Medulla oblongata (tissue), 1 donor: ENCODE data around the gene DNAH6.

Source experiments
- DNase-seq: peaks from one replicate; pipeline ENCODE4 v3.0.0-alpha.2; 2015; ENCODE audit errors: extremely low spot score

Gene DNAH6

GRCh38 chr2:84697895-84698294, 181.6 kb downstream of the DNAH6 start:
- DNase-seq, result no peak

- DNase-seq, result no peak
These were observed 183.7 kb downstream of the DNAH6 start for GRCh38 chr2:84700006-84700405.

GRCh38 chr2:84701880-84702279, 185.6 kb downstream of the DNAH6 start:
- no peak for DNase-seq

GRCh38 chr2:84702941-84703340, 186.6 kb downstream of the DNAH6 start:
- DNase-seq, result no peak

- no peak for DNase-seq
These were observed 187.5 kb downstream of the DNAH6 start for GRCh38 chr2:84703831-84704230.

- DNase-seq, result no peak
These were observed 188.4 kb downstream of the DNAH6 start for GRCh38 chr2:84704505-84705244.

GRCh38 chr2:84705858-84706257, 189.6 kb downstream of the DNAH6 start:
- DNase-seq, result no peak

- DNase-seq, result no peak
These were observed 192.1 kb downstream of the DNAH6 start for GRCh38 chr2:84708442-84708841.

GRCh38 chr2:84711651-84712050, 195.4 kb downstream of the DNAH6 start:
- no peak for DNase-seq

- DNase-seq, result no peak
These were observed 197.1 kb downstream of the DNAH6 start for GRCh38 chr2:84713441-84713840.

- DNase-seq, result no peak
These were observed 200.3 kb downstream of the DNAH6 start for GRCh38 chr2:84716564-84716963.

GRCh38 chr2:84717302-84717701, 201.0 kb downstream of the DNAH6 start:
- DNase-seq, result no peak

GRCh38 chr2:84719434-84719833, 203.1 kb downstream of the DNAH6 start:
- no peak for DNase-seq

GRCh38 chr2:84723831-84724230, 207.5 kb downstream of the DNAH6 start:
- DNase-seq, result no peak

- DNase-seq, result no peak
These were observed 209.4 kb downstream of the DNAH6 start for GRCh38 chr2:84725717-84726116.

- DNase-seq, result no peak
These were observed 211.0 kb downstream of the DNAH6 start for GRCh38 chr2:84727315-84727714.

- DNase-seq, result no peak
These were observed 212.9 kb downstream of the DNAH6 start for GRCh38 chr2:84729224-84729623.

GRCh38 chr2:84731185-84731584, 214.9 kb downstream of the DNAH6 start:
- DNase-seq, result no peak

- no peak for DNase-seq
These were observed 216.8 kb downstream of the DNAH6 start for GRCh38 chr2:84732897-84733778.

- no peak for DNase-seq
These were observed 219.1 kb downstream of the DNAH6 start for GRCh38 chr2:84735389-84735788.

- DNase-seq, result no peak
These were observed 225.0 kb downstream of the DNAH6 start for GRCh38 chr2:84741182-84741822.

GRCh38 chr2:84748341-84748740, 232.0 kb downstream of the DNAH6 start:
- no peak for DNase-seq

- DNase-seq, result no peak
These were observed 233.1 kb downstream of the DNAH6 start for GRCh38 chr2:84749442-84749841.
